Fibroblast of lung (primary cell): ENCODE results near the gene EFCAB6. TPM values are rescaled to one million over a fixed set of nuclear protein-coding genes. Genes with fewer than 3 reads are reported as not detected.

Experiments used
- DNase-seq, 2 donors: peaks; one replicate each; pipeline versions ENCODE4 v3.0.0 to v3.0.0-alpha.2; 2010; ENCODE audit warnings: low read depth in 2 of 2
- H2AFZ ChIP-seq: 2 replicates; pipeline ENCODE4 v1.5.1; 2012; ENCODE audit warnings: low read length, control low read depth, inconsistent platforms
- H3K27ac ChIP-seq: 2 replicates; pipeline ENCODE4 v1.5.1; 2011; ENCODE audit warnings: low read length, control low read depth; ENCODE audit not compliant: insufficient read depth
- H3K27me3 ChIP-seq: 2 replicates; pipeline ENCODE4 v1.5.1; 2011; ENCODE audit warnings: mild to moderate bottlenecking, low read length; ENCODE audit not compliant: control insufficient read depth, insufficient read depth
- H3K36me3 ChIP-seq: 2 replicates; pipeline ENCODE4 v1.5.1; 2011; ENCODE audit warnings: low read length; ENCODE audit not compliant: control insufficient read depth, insufficient read depth
- H3K4me1 ChIP-seq: 2 replicates; pipeline ENCODE4 v1.5.1; 2011; ENCODE audit warnings: low read length; ENCODE audit not compliant: control insufficient read depth, insufficient read depth; ENCODE audit errors: extremely low read depth
- H3K4me2 ChIP-seq: 2 replicates; pipeline ENCODE4 v1.5.1; 2011; ENCODE audit warnings: low read length, control low read depth; ENCODE audit not compliant: insufficient read depth; ENCODE audit errors: extremely low read depth
- H3K4me3 ChIP-seq, 4 experiments: fragments of 200-600 bp in 1 of 4; sonication (generic) in 1 of 4; replicated peaks in 1 of 4; 2 replicates each; pipeline ENCODE4 v1.5.1; 2011 to 2016; ENCODE audit warnings: low read length in 4 of 4, low read depth in 3 of 4, mild to moderate bottlenecking in 3 of 4, control low read depth in 2 of 4, inconsistent platforms in 1 of 4, mixed read lengths in 1 of 4; ENCODE audit not compliant: insufficient read depth in 1 of 4; ENCODE audit errors: control extremely low read depth in 1 of 4
- H3K79me2 ChIP-seq: 2 replicates; pipeline ENCODE4 v1.5.1; 2012; ENCODE audit warnings: mild to moderate bottlenecking, low read length, inconsistent platforms; ENCODE audit not compliant: control insufficient read depth, insufficient read depth
- H3K9ac ChIP-seq: 2 replicates; pipeline ENCODE4 v1.5.1; 2011; ENCODE audit warnings: mild to moderate bottlenecking, low read length, control low read depth; ENCODE audit not compliant: insufficient read depth
- H3K9me3 ChIP-seq: 2 replicates; pipeline ENCODE4 v1.5.1; 2012; ENCODE audit warnings: low read depth, low read length; ENCODE audit not compliant: control insufficient read depth, insufficient read depth
- H4K20me1 ChIP-seq: 2 replicates; pipeline ENCODE4 v1.5.1; 2011; ENCODE audit warnings: low read length; ENCODE audit not compliant: control insufficient read depth, insufficient read depth; ENCODE audit errors: extremely low read depth
- EZH2 ChIP-seq: IDR thresholded peaks from 2 replicates; pipeline ENCODE4 v1.5.1; 2012; ENCODE audit warnings: low read length, control low read depth, mild to moderate bottlenecking; ENCODE audit errors: missing control alignments
- polyA plus RNA-seq, 2 donors: library from polyadenylated mRNA; depleted of rRNA in 1 of 2; stranded (reverse) in 1 of 2; unstranded in 1 of 2; fragments of >200 nt; gene quantifications; 2 replicates each; pipeline ENCODE4 v1.2.1, GENCODE V29; 2011 to 2012; ENCODE audit warnings: missing spikeins in 1 of 2
- total RNA-seq: library from RNA; depleted of rRNA; stranded (reverse); fragments of >200 nt; gene quantifications from 2 replicates; pipeline ENCODE4 v1.2.1, GENCODE V29; 2014
- TF ChIP-seq, protein P1 (sequence below), 2 donors: IDR thresholded peaks in 1 of 2; conservative IDR thresholded peaks in 1 of 2; 1 replicate in 1 of 2; 2 replicates in 1 of 2; pipeline ENCODE4 v1.5.1; 2011 to 2012; ENCODE audit warnings: low read length in 2 of 2, control low read depth in 1 of 2, inconsistent platforms in 1 of 2, low read depth in 1 of 2, mild to moderate bottlenecking in 1 of 2

EFCAB6 gene
- total and polyA plus RNA-seq, 2 donors (not counting 1 experiment from before 2014, with no cell fraction given), result 1.0 to 1.5 TPM

DNA sequence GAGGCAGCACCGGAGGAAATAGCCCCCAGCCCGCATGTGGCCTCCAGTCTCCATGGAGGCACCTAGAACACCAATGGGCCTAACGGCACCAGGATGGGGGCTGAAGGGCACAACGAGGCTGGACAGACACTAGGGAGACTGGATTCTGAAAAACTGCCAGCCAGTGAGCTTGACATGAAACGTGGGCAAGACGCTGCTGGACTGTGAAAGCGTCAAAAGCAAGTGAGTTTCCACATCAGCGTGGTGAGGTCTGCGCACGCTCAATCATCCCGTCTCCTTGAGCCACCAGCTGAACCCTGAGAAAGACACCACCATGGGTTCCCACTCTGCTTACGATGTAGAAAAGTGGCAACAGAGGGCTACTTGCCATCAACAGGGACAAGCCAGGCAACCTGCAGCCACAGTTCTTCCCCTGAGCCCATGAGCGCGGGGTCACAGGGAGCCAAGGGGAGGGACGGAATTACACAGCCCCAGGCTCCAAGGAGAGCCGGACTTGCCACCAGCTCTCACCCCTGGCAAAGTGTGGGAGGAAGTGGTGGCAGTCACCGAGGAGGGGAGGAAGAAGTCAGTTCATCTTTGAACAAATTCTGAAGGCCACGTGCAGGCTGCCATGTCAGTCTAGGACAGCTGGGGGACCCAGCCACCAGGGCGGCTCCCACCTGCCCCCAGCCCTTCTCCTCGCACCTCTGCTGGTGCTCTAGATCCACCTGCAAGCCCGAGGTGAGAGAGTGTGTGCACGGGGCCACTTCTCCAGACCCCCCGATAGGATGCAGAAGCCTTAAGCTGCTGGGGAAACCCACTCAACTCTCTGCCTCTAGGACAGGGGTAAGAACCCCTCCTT lies 269.2 kb downstream of the EFCAB6 start:
- H3K27ac ChIP-seq, result no peak overlapping the region
- no peaks in the 10 kb centered on the region for H3K36me3 ChIP-seq
- H3K79me2 ChIP-seq, result no peaks in the 10 kb centered on the region
- DNase-seq, result no peak
- H3K4me1 ChIP-seq, result no peaks in the 10 kb centered on the region
- no peaks in the 10 kb centered on the region for H4K20me1 ChIP-seq
- no peak overlapping the region for H3K4me3 ChIP-seq
- H3K4me2 ChIP-seq, result no peak overlapping the region
- H2AFZ ChIP-seq, result no peak overlapping the region
- no peak overlapping the region for H3K9ac ChIP-seq
- H3K27me3 ChIP-seq, result no peaks in the 10 kb centered on the region
- no peak for TF ChIP-seq EZH2
- TF ChIP-seq, protein P1, sequence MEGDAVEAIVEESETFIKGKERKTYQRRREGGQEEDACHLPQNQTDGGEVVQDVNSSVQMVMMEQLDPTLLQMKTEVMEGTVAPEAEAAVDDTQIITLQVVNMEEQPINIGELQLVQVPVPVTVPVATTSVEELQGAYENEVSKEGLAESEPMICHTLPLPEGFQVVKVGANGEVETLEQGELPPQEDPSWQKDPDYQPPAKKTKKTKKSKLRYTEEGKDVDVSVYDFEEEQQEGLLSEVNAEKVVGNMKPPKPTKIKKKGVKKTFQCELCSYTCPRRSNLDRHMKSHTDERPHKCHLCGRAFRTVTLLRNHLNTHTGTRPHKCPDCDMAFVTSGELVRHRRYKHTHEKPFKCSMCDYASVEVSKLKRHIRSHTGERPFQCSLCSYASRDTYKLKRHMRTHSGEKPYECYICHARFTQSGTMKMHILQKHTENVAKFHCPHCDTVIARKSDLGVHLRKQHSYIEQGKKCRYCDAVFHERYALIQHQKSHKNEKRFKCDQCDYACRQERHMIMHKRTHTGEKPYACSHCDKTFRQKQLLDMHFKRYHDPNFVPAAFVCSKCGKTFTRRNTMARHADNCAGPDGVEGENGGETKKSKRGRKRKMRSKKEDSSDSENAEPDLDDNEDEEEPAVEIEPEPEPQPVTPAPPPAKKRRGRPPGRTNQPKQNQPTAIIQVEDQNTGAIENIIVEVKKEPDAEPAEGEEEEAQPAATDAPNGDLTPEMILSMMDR (conservative IDR thresholded peaks at IDR 0.05 in 1 of 2, IDR thresholded peaks at IDR 0.05 in 1 of 2; ENCODE audit: low read depth in 1 of 2, low read length in 2 of 2), result no peak
- no peaks in the 10 kb centered on the region for H3K9me3 ChIP-seq

DNA sequence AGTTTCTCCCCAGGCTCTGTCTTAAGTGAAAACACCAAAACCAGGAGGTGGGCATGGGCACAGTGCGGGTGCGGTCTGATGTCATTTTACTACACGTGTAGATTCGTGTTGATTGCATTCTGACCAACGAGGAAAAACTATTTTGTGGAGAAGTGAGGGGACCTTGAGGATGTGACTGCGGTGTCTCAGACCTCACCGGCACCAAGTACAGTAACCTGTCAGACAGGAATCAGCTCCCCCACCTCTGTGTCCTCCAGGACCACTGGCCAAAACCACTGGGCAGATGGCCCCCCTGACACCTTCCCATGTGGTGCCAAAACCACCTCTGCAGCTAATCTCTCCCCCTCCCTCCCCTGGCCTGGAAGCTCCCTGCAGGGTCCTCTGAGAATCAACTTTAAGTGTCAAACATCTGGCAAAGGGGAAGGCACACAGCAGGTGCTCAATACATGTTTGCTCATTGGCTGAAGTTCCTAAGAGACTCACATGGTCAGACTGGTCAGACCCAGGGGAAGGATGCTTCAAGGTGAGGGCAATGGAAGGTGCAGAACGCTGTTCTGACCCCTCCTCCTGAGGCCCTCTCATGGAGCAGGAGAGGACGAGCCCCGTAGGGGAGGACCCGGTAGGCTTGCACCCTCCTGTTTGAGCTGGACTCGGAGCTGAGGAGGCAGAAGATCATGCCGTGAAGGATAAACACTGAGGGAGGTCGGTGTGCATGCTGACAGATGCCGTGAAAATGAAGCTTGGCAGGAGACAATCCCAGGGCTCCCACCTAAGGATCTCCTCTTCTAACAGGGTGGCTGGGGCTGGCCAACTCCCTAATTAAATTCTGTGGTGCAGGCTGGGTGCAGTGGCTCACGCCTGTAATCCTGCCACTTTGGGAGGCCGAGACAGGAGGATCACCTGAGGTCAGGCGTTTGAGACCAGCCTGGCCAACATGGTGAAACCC lies 270.4 kb downstream of the EFCAB6 start:
- Histone ChIP-seq H3K27me3 (no peaks in the 10 kb centered on the region), H4K20me1 (no peaks in the 10 kb centered on the region), H3K79me2 (no peaks in the 10 kb centered on the region), H3K27ac (no peak overlapping the region), H3K36me3 (no peaks in the 10 kb centered on the region), H2AFZ (no peak overlapping the region), H3K9ac (no peak overlapping the region), H3K4me1 (no peaks in the 10 kb centered on the region), H3K4me3 (no peak overlapping the region), H3K9me3 (no peaks in the 10 kb centered on the region), H3K4me2 (no peak overlapping the region)
- no peak for DNase-seq
- no peak for TF ChIP-seq EZH2
- TF ChIP-seq, protein P1 (conservative IDR thresholded peaks at IDR 0.05 in 1 of 2, IDR thresholded peaks at IDR 0.05 in 1 of 2; ENCODE audit: low read depth in 1 of 2, low read length in 2 of 2), result no peak

DNA sequence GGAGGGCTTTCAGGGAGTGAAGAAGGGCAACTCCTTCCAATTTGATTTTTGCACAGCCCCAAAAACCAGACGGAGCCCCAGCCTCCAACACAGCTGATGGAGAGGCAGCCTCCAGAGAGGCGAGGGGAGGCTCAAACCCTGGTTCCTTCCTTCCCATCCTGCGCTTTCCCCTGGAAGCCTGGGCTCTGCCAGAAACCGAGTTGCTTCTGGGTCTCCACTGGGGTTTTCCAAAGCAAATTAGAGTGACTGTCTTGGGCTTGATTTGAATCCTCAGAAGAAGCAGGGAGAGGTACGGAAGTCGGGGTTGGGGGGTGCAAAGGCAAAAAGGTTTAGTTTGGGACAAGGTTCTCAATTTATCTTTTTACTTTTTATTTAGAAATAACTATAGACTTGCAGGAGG lies 271.1 kb downstream of the EFCAB6 start:
- H3K79me2 ChIP-seq, result no peaks in the 10 kb centered on the region
- no peaks in the 10 kb centered on the region for H3K9me3 ChIP-seq
- H3K4me2 ChIP-seq, result no peak overlapping the region
- DNase-seq, result no peak
- TF ChIP-seq EZH2, result no peak
- TF ChIP-seq, protein P1 (conservative IDR thresholded peaks at IDR 0.05 in 1 of 2, IDR thresholded peaks at IDR 0.05 in 1 of 2; ENCODE audit: low read depth in 1 of 2, low read length in 2 of 2), result no peak
- H3K4me1 ChIP-seq, result no peaks in the 10 kb centered on the region
- H3K27ac ChIP-seq, result no peak overlapping the region
- no peak overlapping the region for H3K9ac ChIP-seq
- no peaks in the 10 kb centered on the region for H3K27me3 ChIP-seq
- H4K20me1 ChIP-seq, result no peaks in the 10 kb centered on the region
- H3K36me3 ChIP-seq, result no peaks in the 10 kb centered on the region
- no peak overlapping the region for H2AFZ ChIP-seq
- no peak overlapping the region for H3K4me3 ChIP-seq
